Gastroesophageal sphincter (tissue), 3 donors: ENCODE data around the gene ALPP.

Experiments
- CTCF ChIP-seq, 4 experiments: fragments of 200-600 bp in 2 of 4; fragments of 450-650 bp in 2 of 4; sonication (generic) in 1 of 4; IDR thresholded peaks; one replicate each; pipeline ENCODE4 v1.5.1; 2017 to 2019; ENCODE audit warnings: antibody characterized with exemption in 4 of 4, mild to moderate bottlenecking in 2 of 4, moderate library complexity in 2 of 4
- POLR2AphosphoS5 ChIP-seq: sonication (generic); formaldehyde crosslinking; IDR thresholded peaks from one replicate; pipeline ENCODE4 v1.6.1; 2017; ENCODE audit warnings: antibody characterized with exemption

GRCh38 chr2:232339121-232340081 lies 39.1 kb upstream of the ALPP start:
- TF ChIP-seq CTCF (IDR thresholded peaks at IDR 0.05) (no peak), POLR2AphosphoS5 (no peak)
